ENCODE data around the gene EDN2. TPM values are rescaled to one million over a fixed set of nuclear protein-coding genes. Genes with fewer than 3 reads are reported as not detected.

Gene EDN2
- total and polyA plus RNA-seq, 2 experiments from 2014 or later, result not detected

DNA sequence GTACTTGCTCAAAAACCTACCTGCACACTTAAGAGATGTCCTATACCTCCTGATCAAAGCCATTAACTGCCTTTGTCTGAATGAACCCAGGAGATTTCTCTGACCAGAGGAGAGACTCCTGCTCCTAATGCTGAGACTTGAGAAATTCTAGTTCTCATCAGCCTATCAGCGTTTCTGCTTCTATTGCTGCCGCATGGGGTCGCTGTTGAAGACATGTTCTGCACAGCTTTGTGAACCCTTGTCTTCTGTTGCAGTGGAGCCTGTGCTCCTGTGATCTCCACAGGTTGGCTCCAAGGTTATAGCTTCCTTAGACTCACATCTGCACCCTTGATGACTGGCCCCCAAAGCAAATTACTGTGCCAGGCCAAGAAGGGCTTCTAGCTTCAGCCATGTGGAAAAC is 40.2 kb downstream of the EDN2 start:
- in situ Hi-C loops (cut with MboI), result no loop called here
- 24 to 33% methylated on average over 3 of the region's 3 CpGs for WGBS, 2 experiments (ENCODE audit: low coverage in 1 of 2, low lambda C conversion rate in 2 of 2, missing lambda C conversion rate in 2 of 2)
- Histone ChIP-seq H2AFZ (no peak overlapping the region), H3K27me3 (replicated peaks; ENCODE audit: insufficient read depth) (0 out of 2 replicates have a peak, but pooled peaks cover 6% of the 10 kb centered on the region), H3K4me1 (ENCODE audit: insufficient read depth) (0 out of 2 replicates have a peak, but pooled peaks cover 5% of the 10 kb centered on the region), H3K9me3 (ENCODE audit: low read depth) (no peaks in the 10 kb centered on the region), H3K27ac (no peak overlapping the region), H3K9ac (no peak overlapping the region), H3K79me2 (ENCODE audit: insufficient read depth) (no peaks in the 10 kb centered on the region), H3F3A (ENCODE audit: insufficient read depth) (0 out of 2 replicates have a peak, but pooled peaks cover 4% of the 10 kb centered on the region), H3K36me3 (ENCODE audit: low read depth) (no peaks in the 10 kb centered on the region), H3K9me2 (ENCODE audit: insufficient read depth) (no peaks in the 10 kb centered on the region), H4K20me1 (ENCODE audit: insufficient read depth) (no peaks in the 10 kb centered on the region), H3K4me2 (ENCODE audit: unreplicated experiment) (no peak overlapping the region), H3K4me3 (no peak overlapping the region)
- no peak for TF ChIP-seq EZH2phosphoT487 (IDR thresholded peaks at IDR 0.05; ENCODE audit: insufficient read depth, low read depth)
- TF ChIP-seq EZH2 (IDR thresholded peaks at IDR 0.05; ENCODE audit: insufficient read depth, poor library complexity, severe bottlenecking), result no peak
- DNase-seq, result no peak

DNA sequence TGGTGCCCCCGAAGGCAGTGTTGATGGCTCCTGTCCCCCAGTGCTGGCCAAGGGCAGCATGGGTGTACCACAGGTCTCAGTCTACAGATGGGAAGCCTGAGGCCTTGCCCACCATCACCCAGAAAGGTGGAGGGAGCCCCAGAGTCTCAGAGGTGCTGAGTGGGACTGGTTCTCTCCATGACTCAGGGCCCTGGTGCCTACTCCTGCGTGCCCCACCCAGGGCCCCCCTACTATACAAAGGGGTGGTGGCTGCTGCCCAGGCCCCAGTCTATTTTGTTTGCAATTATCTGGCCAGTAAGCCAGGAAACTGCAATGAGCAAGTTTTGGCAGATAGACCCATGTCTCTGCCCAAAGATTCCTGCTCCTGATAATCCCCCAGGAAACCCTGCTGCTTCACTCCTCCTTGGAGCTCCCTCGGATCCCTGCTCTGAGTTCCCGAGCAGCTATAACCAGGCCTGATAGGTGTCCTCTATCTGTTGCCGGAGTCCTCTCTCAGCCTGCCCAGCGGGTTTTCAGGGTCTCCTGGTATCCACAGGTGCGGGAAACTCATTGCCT is 41.7 kb downstream of the EDN2 start:
- H3K79me2 ChIP-seq (ENCODE audit: insufficient read depth), result no peaks in the 10 kb centered on the region
- no peak overlapping the region for H3K9ac ChIP-seq
- no peaks in the 10 kb centered on the region for H4K20me1 ChIP-seq (ENCODE audit: insufficient read depth)
- H3K4me1 ChIP-seq (ENCODE audit: insufficient read depth), result no peaks in the 10 kb centered on the region
- no peaks in the 10 kb centered on the region for H3K9me3 ChIP-seq (ENCODE audit: low read depth)
- no peak for TF ChIP-seq EZH2phosphoT487 (IDR thresholded peaks at IDR 0.05; ENCODE audit: insufficient read depth, low read depth)
- no peak for TF ChIP-seq EZH2 (IDR thresholded peaks at IDR 0.05; ENCODE audit: insufficient read depth, poor library complexity, severe bottlenecking)
- H3K4me2 ChIP-seq (ENCODE audit: unreplicated experiment), result no peak overlapping the region
- no peaks in the 10 kb centered on the region for H3K9me2 ChIP-seq (ENCODE audit: insufficient read depth)
- H3F3A ChIP-seq (ENCODE audit: insufficient read depth), result 0 out of 2 replicates have a peak, but pooled peaks cover 4% of the 10 kb centered on the region
- 0 out of 2 replicates have a peak, but pooled peaks cover 9% of the 10 kb centered on the region for H3K27me3 ChIP-seq (replicated peaks; ENCODE audit: insufficient read depth)
- peak; percentile 48 for DNase-seq
- no peak overlapping the region for H2AFZ ChIP-seq
- WGBS, 2 experiments (ENCODE audit: low coverage in 1 of 2, low lambda C conversion rate in 2 of 2, missing lambda C conversion rate in 2 of 2), result 47 to 54% methylated on average over 7 of the region's 7 CpGs
- in situ Hi-C loops (cut with MboI), result no loop called here
- no peak overlapping the region for H3K27ac ChIP-seq
- H3K36me3 ChIP-seq (ENCODE audit: low read depth), result no peaks in the 10 kb centered on the region
- H3K4me3 ChIP-seq, result no peak overlapping the region

DNA sequence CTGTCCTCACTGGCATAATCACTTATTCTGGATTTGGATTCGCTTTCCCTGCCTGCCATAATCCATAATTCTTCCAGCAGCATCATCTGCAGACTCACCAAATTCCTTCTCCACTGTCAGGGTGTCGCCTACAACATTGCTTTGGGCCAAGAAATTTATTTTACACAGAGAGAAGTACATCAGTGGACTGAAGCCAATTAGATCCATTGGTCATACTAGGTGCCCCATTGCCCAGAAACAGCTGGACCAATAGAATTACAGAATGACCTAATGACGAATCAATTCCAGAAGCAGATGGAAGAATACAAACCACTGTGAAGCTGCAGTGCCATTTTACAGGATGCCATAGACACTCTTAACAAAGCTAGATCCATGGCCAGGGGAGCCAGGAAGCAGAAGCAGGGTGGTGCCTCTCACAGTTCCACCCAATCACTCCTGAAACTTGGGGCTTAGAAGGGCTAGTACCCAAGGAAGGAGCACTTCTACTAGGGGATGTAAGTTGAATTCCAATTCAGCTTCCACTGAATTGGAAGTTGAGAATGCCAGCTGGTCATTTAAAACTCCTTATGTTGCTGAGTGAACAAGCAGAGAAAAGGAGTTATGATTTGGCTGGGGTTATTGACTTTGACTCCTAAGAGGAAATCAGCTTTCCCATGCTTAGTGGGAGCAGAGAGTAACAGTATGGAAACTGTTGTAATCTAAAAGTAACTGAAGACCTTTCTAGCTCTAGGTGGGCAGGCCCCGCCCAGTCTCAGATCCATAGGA is 44.0 kb downstream of the EDN2 start:
- DNase-seq, result peak; percentile 36

GRCh38 chr1:41439234-41439633 is 45.2 kb downstream of the EDN2 start:
- DNase-seq, result no peak
- Histone ChIP-seq H4K20me1 (ENCODE audit: insufficient read depth) (no peaks in the 10 kb centered on the region), H3K9me2 (ENCODE audit: insufficient read depth) (no peaks in the 10 kb centered on the region), H3K27ac (no peak overlapping the region), H3K36me3 (ENCODE audit: low read depth) (no peaks in the 10 kb centered on the region), H3K4me1 (ENCODE audit: insufficient read depth) (no peaks in the 10 kb centered on the region), H3K4me3 (no peak overlapping the region), H3F3A (ENCODE audit: insufficient read depth) (0 out of 2 replicates have a peak, but pooled peaks cover 4% of the 10 kb centered on the region), H3K79me2 (ENCODE audit: insufficient read depth) (no peaks in the 10 kb centered on the region), H3K9me3 (ENCODE audit: low read depth) (no peaks in the 10 kb centered on the region), H3K9ac (no peak overlapping the region), H3K4me2 (ENCODE audit: unreplicated experiment) (no peak overlapping the region), H3K27me3 (replicated peaks; ENCODE audit: insufficient read depth) (peaks cover 11% of the 10 kb centered on the region; the same call in 1 of the 2 replicates), H2AFZ (no peak overlapping the region)
- in situ Hi-C loops (cut with MboI), result loop anchor here (10.0 kb wide), 1 partner anchor 174 kb away; no protein-coding TSS in a partner anchor
- no peak for TF ChIP-seq EZH2 (IDR thresholded peaks at IDR 0.05; ENCODE audit: insufficient read depth, poor library complexity, severe bottlenecking)
- no peak for TF ChIP-seq EZH2phosphoT487 (IDR thresholded peaks at IDR 0.05; ENCODE audit: insufficient read depth, low read depth)
- 70 to 74% methylated on average over 6 of the region's 6 CpGs for WGBS, 2 experiments (ENCODE audit: low coverage in 1 of 2, low lambda C conversion rate in 2 of 2, missing lambda C conversion rate in 2 of 2)

More for the DNA sequence above, 44.0 kb downstream of the EDN2 start:
- no peaks in the 10 kb centered on the region for H3K79me2 ChIP-seq (ENCODE audit: insufficient read depth)
- H3K27me3 ChIP-seq (replicated peaks; ENCODE audit: insufficient read depth), result peaks cover 11% of the 10 kb centered on the region; the same call in 1 of the 2 replicates
- H3K4me1 ChIP-seq (ENCODE audit: insufficient read depth), result no peaks in the 10 kb centered on the region
- no peak overlapping the region for H3K9ac ChIP-seq
- H3K4me2 ChIP-seq (ENCODE audit: unreplicated experiment), result no peak overlapping the region
- in situ Hi-C loops (cut with MboI), result no loop called here
- H3F3A ChIP-seq (ENCODE audit: insufficient read depth), result 0 out of 2 replicates have a peak, but pooled peaks cover 4% of the 10 kb centered on the region
- H3K9me2 ChIP-seq (ENCODE audit: insufficient read depth), result no peaks in the 10 kb centered on the region
- H3K36me3 ChIP-seq (ENCODE audit: low read depth), result no peaks in the 10 kb centered on the region
- H4K20me1 ChIP-seq (ENCODE audit: insufficient read depth), result no peaks in the 10 kb centered on the region
- no peak overlapping the region for H2AFZ ChIP-seq
- no peak overlapping the region for H3K27ac ChIP-seq
- no peaks in the 10 kb centered on the region for H3K9me3 ChIP-seq (ENCODE audit: low read depth)
- TF ChIP-seq EZH2phosphoT487 (IDR thresholded peaks at IDR 0.05; ENCODE audit: insufficient read depth, low read depth) (no peak), EZH2 (IDR thresholded peaks at IDR 0.05; ENCODE audit: insufficient read depth, poor library complexity, severe bottlenecking) (no peak)
- H3K4me3 ChIP-seq, result no peak overlapping the region
- 40 to 43% methylated on average over 4 of the region's 4 CpGs for WGBS, 2 experiments (ENCODE audit: low coverage in 1 of 2, low lambda C conversion rate in 2 of 2, missing lambda C conversion rate in 2 of 2)
